ENCODE measurements around the gene NID1.
A peak's percentile ranks its signal among the peaks of the same experiment; 100 is the strongest.

Gene NID1

GRCh38 chr1:236025836-236026235 is 39.1 kb downstream of the NID1 start:
- H3K27me3 Mint-ChIP-seq, result no peaks in the 10 kb centered on the region
- H3K4me1 Mint-ChIP-seq, result peaks cover 16% of the 10 kb centered on the region
- no peaks in the 10 kb centered on the region for H3K9me3 Mint-ChIP-seq
- H3K4me3 Mint-ChIP-seq, result no peak overlapping the region
- H3K27ac Mint-ChIP-seq, result no peak overlapping the region
- H3K36me3 Mint-ChIP-seq, result no peaks in the 10 kb centered on the region

GRCh38 chr1:236024641-236025040 is 40.2 kb downstream of the NID1 start:
- no peaks in the 10 kb centered on the region for H3K9me3 Mint-ChIP-seq
- no peak overlapping the region for H3K4me3 Mint-ChIP-seq

GRCh38 chr1:236023926-236024565 is 40.8 kb downstream of the NID1 start:
- no peak overlapping the region for H3K27ac Mint-ChIP-seq
- no peaks in the 10 kb centered on the region for H3K36me3 Mint-ChIP-seq
- H3K4me3 Mint-ChIP-seq, result no peak overlapping the region
- H3K27me3 Mint-ChIP-seq, result no peaks in the 10 kb centered on the region
- peaks cover 16% of the 10 kb centered on the region for H3K4me1 Mint-ChIP-seq
- no peaks in the 10 kb centered on the region for H3K9me3 Mint-ChIP-seq

More at GRCh38 chr1:236024641-236025040, 40.2 kb downstream of the NID1 start:
- Mint-ChIP-seq H3K27ac (no peak overlapping the region), H3K36me3 (no peaks in the 10 kb centered on the region), H3K4me1 (peaks cover 16% of the 10 kb centered on the region), H3K27me3 (no peaks in the 10 kb centered on the region)

GRCh38 chr1:236021424-236022135 is 43.3 kb downstream of the NID1 start:
- Mint-ChIP-seq H3K27me3 (no peaks in the 10 kb centered on the region), H3K27ac (no peak overlapping the region)

GRCh38 chr1:236020359-236021219 is 44.3 kb downstream of the NID1 start:
- Mint-ChIP-seq H3K4me3 (no peak overlapping the region), H3K27ac (no peak overlapping the region), H3K9me3 (no peaks in the 10 kb centered on the region), H3K4me1 (no peaks in the 10 kb centered on the region), H3K27me3 (no peaks in the 10 kb centered on the region), H3K36me3 (no peaks in the 10 kb centered on the region)

More at GRCh38 chr1:236021424-236022135, 43.3 kb downstream of the NID1 start:
- Mint-ChIP-seq H3K4me3 (no peak overlapping the region), H3K4me1 (peaks cover 8% of the 10 kb centered on the region), H3K36me3 (no peaks in the 10 kb centered on the region), H3K9me3 (no peaks in the 10 kb centered on the region)

GRCh38 chr1:236018885-236019453 is 45.9 kb downstream of the NID1 start:
- peak overlapping the region; percentile 26 for H3K27ac Mint-ChIP-seq
- no peaks in the 10 kb centered on the region for H3K4me1 Mint-ChIP-seq
- H3K27me3 Mint-ChIP-seq, result no peaks in the 10 kb centered on the region
- no peaks in the 10 kb centered on the region for H3K9me3 Mint-ChIP-seq
- no peaks in the 10 kb centered on the region for H3K36me3 Mint-ChIP-seq
- H3K4me3 Mint-ChIP-seq, result no peak overlapping the region

- Mint-ChIP-seq H3K4me1 (no peaks in the 10 kb centered on the region), H3K4me3 (no peak overlapping the region), H3K36me3 (no peaks in the 10 kb centered on the region), H3K27ac (no peak overlapping the region), H3K27me3 (no peaks in the 10 kb centered on the region), H3K9me3 (no peaks in the 10 kb centered on the region)
These were observed 48.0 kb downstream of the NID1 start for GRCh38 chr1:236016782-236017400.

- no peak overlapping the region for H3K4me3 Mint-ChIP-seq
- H3K27ac Mint-ChIP-seq, result peak overlapping the region; percentile 19
- no peaks in the 10 kb centered on the region for H3K9me3 Mint-ChIP-seq
- H3K4me1 Mint-ChIP-seq, result no peaks in the 10 kb centered on the region
- H3K27me3 Mint-ChIP-seq, result no peaks in the 10 kb centered on the region
- no peaks in the 10 kb centered on the region for H3K36me3 Mint-ChIP-seq
These were observed 48.8 kb downstream of the NID1 start for GRCh38 chr1:236016083-236016482.

GRCh38 chr1:236015539-236015938 is 49.4 kb downstream of the NID1 start:
- Mint-ChIP-seq H3K27ac (no peak overlapping the region), H3K4me1 (no peaks in the 10 kb centered on the region), H3K36me3 (no peaks in the 10 kb centered on the region), H3K27me3 (no peaks in the 10 kb centered on the region), H3K4me3 (no peak overlapping the region), H3K9me3 (no peaks in the 10 kb centered on the region)

- Mint-ChIP-seq H3K9me3 (no peaks in the 10 kb centered on the region), H3K4me3 (no peak overlapping the region), H3K36me3 (no peaks in the 10 kb centered on the region), H3K27me3 (no peaks in the 10 kb centered on the region), H3K27ac (no peak overlapping the region), H3K4me1 (no peaks in the 10 kb centered on the region)
These were observed 51.6 kb downstream of the NID1 start for GRCh38 chr1:236013330-236013729.

GRCh38 chr1:236011641-236012040 is 53.2 kb downstream of the NID1 start:
- H3K9me3 Mint-ChIP-seq, result no peaks in the 10 kb centered on the region

GRCh38 chr1:236010443-236010842 is 54.4 kb downstream of the NID1 start:
- no peak overlapping the region for H3K4me3 Mint-ChIP-seq
- no peaks in the 10 kb centered on the region for H3K36me3 Mint-ChIP-seq
- H3K27ac Mint-ChIP-seq, result no peak overlapping the region
- no peaks in the 10 kb centered on the region for H3K4me1 Mint-ChIP-seq
- H3K9me3 Mint-ChIP-seq, result no peaks in the 10 kb centered on the region
- no peaks in the 10 kb centered on the region for H3K27me3 Mint-ChIP-seq

More at GRCh38 chr1:236011641-236012040, 53.2 kb downstream of the NID1 start:
- H3K36me3 Mint-ChIP-seq, result no peaks in the 10 kb centered on the region
- no peak overlapping the region for H3K4me3 Mint-ChIP-seq
- no peak overlapping the region for H3K27ac Mint-ChIP-seq
- no peaks in the 10 kb centered on the region for H3K4me1 Mint-ChIP-seq
- no peaks in the 10 kb centered on the region for H3K27me3 Mint-ChIP-seq

- no peaks in the 10 kb centered on the region for H3K36me3 Mint-ChIP-seq
- no peaks in the 10 kb centered on the region for H3K4me1 Mint-ChIP-seq
- no peaks in the 10 kb centered on the region for H3K9me3 Mint-ChIP-seq
- no peaks in the 10 kb centered on the region for H3K27me3 Mint-ChIP-seq
- no peak overlapping the region for H3K27ac Mint-ChIP-seq
- no peak overlapping the region for H3K4me3 Mint-ChIP-seq
These were observed 55.0 kb downstream of the NID1 start for GRCh38 chr1:236009857-236010256.

GRCh38 chr1:236009191-236009590 is 55.7 kb downstream of the NID1 start:
- no peak overlapping the region for H3K4me3 Mint-ChIP-seq
- no peak overlapping the region for H3K27ac Mint-ChIP-seq
- H3K9me3 Mint-ChIP-seq, result no peaks in the 10 kb centered on the region

GRCh38 chr1:236007781-236008180 is 57.1 kb downstream of the NID1 start:
- no peaks in the 10 kb centered on the region for H3K36me3 Mint-ChIP-seq
- no peak overlapping the region for H3K4me3 Mint-ChIP-seq

More at GRCh38 chr1:236009191-236009590, 55.7 kb downstream of the NID1 start:
- Mint-ChIP-seq H3K4me1 (peaks cover under 1% of the 10 kb centered on the region), H3K27me3 (no peaks in the 10 kb centered on the region), H3K36me3 (no peaks in the 10 kb centered on the region)

More at GRCh38 chr1:236007781-236008180, 57.1 kb downstream of the NID1 start:
- Mint-ChIP-seq H3K27ac (no peak overlapping the region), H3K27me3 (no peaks in the 10 kb centered on the region), H3K4me1 (peaks cover 6% of the 10 kb centered on the region), H3K9me3 (no peaks in the 10 kb centered on the region)
